GM21360 (cell line): ENCODE measurements around the gene ADGRL3.

Experiments used
- ATAC-seq: cut with Tn5 transposase; IDR thresholded peaks from one replicate; pipeline ENCODE4 v1.9.1; 2021; ENCODE audit warnings: mild to moderate bottlenecking, moderate library complexity; ENCODE audit not compliant: unreplicated experiment

ADGRL3 gene

GRCh38 chr4:62028745-62029144, 828.6 kb downstream of the ADGRL3 start:
- no peak for ATAC-seq

GRCh38 chr4:62030958-62031357, 830.8 kb downstream of the ADGRL3 start:
- ATAC-seq = no peak

GRCh38 chr4:62037571-62037970, 837.4 kb downstream of the ADGRL3 start:
- no peak for ATAC-seq

- ATAC-seq = no peak
These were observed 851.2 kb downstream of the ADGRL3 start for GRCh38 chr4:62051332-62051731.

- ATAC-seq = no peak
These were observed 853.8 kb downstream of the ADGRL3 start for GRCh38 chr4:62053974-62054373.

GRCh38 chr4:62057031-62057430, 856.9 kb downstream of the ADGRL3 start:
- no peak for ATAC-seq

GRCh38 chr4:62058571-62058970, 858.4 kb downstream of the ADGRL3 start:
- ATAC-seq = no peak

GRCh38 chr4:62070291-62070852, 870.2 kb downstream of the ADGRL3 start:
- no peak for ATAC-seq

GRCh38 chr4:62075089-62075488, 875.0 kb downstream of the ADGRL3 start:
- ATAC-seq = no peak

GRCh38 chr4:62075521-62075920, 875.4 kb downstream of the ADGRL3 start:
- ATAC-seq = no peak

- ATAC-seq = no peak
These were observed 877.3 kb downstream of the ADGRL3 start for GRCh38 chr4:62077406-62077805.

- ATAC-seq = no peak
These were observed 880.3 kb downstream of the ADGRL3 start for GRCh38 chr4:62080431-62080830.

GRCh38 chr4:62087706-62088105, 887.6 kb downstream of the ADGRL3 start:
- no peak for ATAC-seq

GRCh38 chr4:62093735-62094134, 893.6 kb downstream of the ADGRL3 start:
- no peak for ATAC-seq

GRCh38 chr4:62096881-62097280, 896.8 kb downstream of the ADGRL3 start:
- ATAC-seq = no peak

GRCh38 chr4:62115216-62115615, 915.1 kb downstream of the ADGRL3 start:
- ATAC-seq = no peak

GRCh38 chr4:62117886-62118285, 917.8 kb downstream of the ADGRL3 start:
- no peak for ATAC-seq

GRCh38 chr4:62118558-62118957, 918.4 kb downstream of the ADGRL3 start:
- no peak for ATAC-seq

GRCh38 chr4:62119195-62119594, 919.1 kb downstream of the ADGRL3 start:
- ATAC-seq = no peak

GRCh38 chr4:62126064-62126732, 926.1 kb downstream of the ADGRL3 start:
- ATAC-seq = no peak
